ENCODE results near the gene NTN4.

- TF ChIP-seq, protein P1, sequence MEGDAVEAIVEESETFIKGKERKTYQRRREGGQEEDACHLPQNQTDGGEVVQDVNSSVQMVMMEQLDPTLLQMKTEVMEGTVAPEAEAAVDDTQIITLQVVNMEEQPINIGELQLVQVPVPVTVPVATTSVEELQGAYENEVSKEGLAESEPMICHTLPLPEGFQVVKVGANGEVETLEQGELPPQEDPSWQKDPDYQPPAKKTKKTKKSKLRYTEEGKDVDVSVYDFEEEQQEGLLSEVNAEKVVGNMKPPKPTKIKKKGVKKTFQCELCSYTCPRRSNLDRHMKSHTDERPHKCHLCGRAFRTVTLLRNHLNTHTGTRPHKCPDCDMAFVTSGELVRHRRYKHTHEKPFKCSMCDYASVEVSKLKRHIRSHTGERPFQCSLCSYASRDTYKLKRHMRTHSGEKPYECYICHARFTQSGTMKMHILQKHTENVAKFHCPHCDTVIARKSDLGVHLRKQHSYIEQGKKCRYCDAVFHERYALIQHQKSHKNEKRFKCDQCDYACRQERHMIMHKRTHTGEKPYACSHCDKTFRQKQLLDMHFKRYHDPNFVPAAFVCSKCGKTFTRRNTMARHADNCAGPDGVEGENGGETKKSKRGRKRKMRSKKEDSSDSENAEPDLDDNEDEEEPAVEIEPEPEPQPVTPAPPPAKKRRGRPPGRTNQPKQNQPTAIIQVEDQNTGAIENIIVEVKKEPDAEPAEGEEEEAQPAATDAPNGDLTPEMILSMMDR (IDR thresholded peaks at IDR 0.05), result no peak
- TF ChIP-seq POLR2A (IDR thresholded peaks at IDR 0.05) (no peak), POLR2AphosphoS5 (IDR thresholded peaks at IDR 0.05) (no peak), EP300 (IDR thresholded peaks at IDR 0.05) (no peak)
These were observed 161.2 kb downstream of the NTN4 start for GRCh38 chr12:95629392-95629791.
